HepG2 (cell line): ENCODE results near the gene SNCAIP. TPM values are rescaled to one million over a fixed set of nuclear protein-coding genes. Genes with fewer than 3 reads are reported as not detected.

ENCODE experiments used
- ATAC-seq: fragments of 200-7000 bp; cut with Tn5 transposase; 3 replicates; pipeline ENCODE4 v1.9.1; 2020; ENCODE audit warnings: mild to moderate bottlenecking, moderate library complexity
- BruUV-seq: library from RNA; stranded (reverse); fragments of 400-500 nt; replicated peaks from 2 replicates; lab custom pipeline; 2021; lab: Mats Ljungman, UMichigan
- CTCF ChIA-PET: fragments of 300-600 bp; formaldehyde crosslinking; extraction: SDS; loops from one replicate; lab custom pipeline; 2021; ENCODE audit warnings: low total read pairs, inconsistent platforms, low intra/inter-chr PET ratio; lab: Yijun Ruan, JAX
- POLR2A ChIA-PET: fragments of 350-600 bp; sonication (Branson Sonifier 250); formaldehyde crosslinking; loops from one replicate; lab custom pipeline; 2020; ENCODE audit warnings: antibody characterized with exemption, inconsistent platforms; lab: Yijun Ruan, JAX
- DNase-seq: peaks from one replicate; pipeline ENCODE4 v3.0.0-alpha.2; 2015; ENCODE audit warnings: low spot score
- FAIRE-seq: peaks from 3 replicates; lab custom pipeline; 2011; peaks lifted over from hg19 to GRCh38; lab: Jason Lieb, UNC
- H2AFZ ChIP-seq: one replicate; pipeline ENCODE4 v1.6.1; 2011; ENCODE audit warnings: low read length, inconsistent platforms
- H3K27ac ChIP-seq: fragments of 300-600 bp; 3 replicates; pipeline ENCODE4 v1.8.0; 2011; ENCODE audit warnings: mixed run types, mild to moderate bottlenecking, mixed read lengths, low read length, inconsistent platforms; ENCODE audit not compliant: insufficient read depth; ENCODE audit errors: extremely low read length
- H3K27me3 ChIP-seq, 2 experiments: fragments of 200-600 bp in 1 of 2; 2 replicates in 1 of 2; 3 replicates in 1 of 2; pipeline versions ENCODE4 v1.6.0 to v1.8.0; 2011; ENCODE audit warnings: low read length in 2 of 2, mild to moderate bottlenecking in 2 of 2, moderate library complexity in 2 of 2, inconsistent platforms in 1 of 2; ENCODE audit not compliant: insufficient read depth in 2 of 2, control insufficient read depth in 1 of 2
- H3K36me3 ChIP-seq, 2 experiments: fragments of 200-600 bp in 1 of 2; replicated peaks in 1 of 2; 2 replicates in 1 of 2; 3 replicates in 1 of 2; pipeline versions ENCODE4 v1.5.1 to v1.8.0; 2011; ENCODE audit warnings: low read length in 2 of 2, inconsistent platforms in 1 of 2; ENCODE audit not compliant: insufficient read depth in 2 of 2, control insufficient read depth in 1 of 2
- H3K4me1 ChIP-seq: 2 replicates; pipeline ENCODE4 v1.5.1; 2012; ENCODE audit warnings: low read length, inconsistent platforms; ENCODE audit not compliant: insufficient read depth
- H3K4me2 ChIP-seq: 2 replicates; pipeline ENCODE4 v1.6.0; 2011; ENCODE audit warnings: low read depth, low read length, inconsistent platforms
- H3K4me3 ChIP-seq, 3 experiments: fragments of 200-600 bp in 1 of 3; sonication (generic), shearing (Covaris generic) in 1 of 3; replicated peaks in 1 of 3; 2 replicates each; pipeline ENCODE4 v1.5.1; 2011 to 2016; ENCODE audit warnings: low read length in 3 of 3, inconsistent platforms in 2 of 3, low read depth in 2 of 3, mild to moderate bottlenecking in 2 of 3, control low read depth in 1 of 3, mixed read lengths in 1 of 3; ENCODE audit not compliant: insufficient read depth in 1 of 3
- H3K79me2 ChIP-seq: one replicate; pipeline ENCODE4 v1.6.1; 2011; ENCODE audit warnings: low read length, inconsistent platforms; ENCODE audit not compliant: insufficient read depth
- H3K9ac ChIP-seq: 2 replicates; pipeline ENCODE4 v1.6.0; 2011; ENCODE audit warnings: mild to moderate bottlenecking, low read depth, low read length, inconsistent platforms; ENCODE audit not compliant: insufficient read depth
- H3K9me3 ChIP-seq: 2 replicates; pipeline ENCODE4 v1.5.1; 2012; ENCODE audit warnings: mild to moderate bottlenecking, low read length
- H4K20me1 ChIP-seq: 2 replicates; pipeline ENCODE4 v1.6.0; 2011; ENCODE audit warnings: inconsistent platforms, mild to moderate bottlenecking, low read length, moderate library complexity; ENCODE audit not compliant: insufficient read depth
- ARHGAP35 ChIP-seq: sonication (generic); formaldehyde crosslinking; IDR thresholded peaks from 2 replicates; pipeline ENCODE4 v1.9.0; 2022; ENCODE audit warnings: mild to moderate bottlenecking, inconsistent platforms, moderate library complexity, missing genetic modification reagents, borderline replicate concordance
- POLR2G ChIP-seq: fragments of 200-400 bp; formaldehyde crosslinking; IDR thresholded peaks from 2 replicates; pipeline ENCODE4 v1.6.1; 2018; ENCODE audit warnings: mild to moderate bottlenecking, low read depth, low read length, moderate library complexity
- PRDM4 ChIP-seq: sonication (generic); formaldehyde crosslinking; IDR thresholded peaks from 2 replicates; pipeline ENCODE4 v1.9.0; 2021; ENCODE audit warnings: missing genetic modification reagents, borderline replicate concordance
- PRMT3 ChIP-seq: sonication (generic); formaldehyde crosslinking; IDR thresholded peaks from 2 replicates; pipeline ENCODE4 v1.8.1; 2022; ENCODE audit warnings: low read depth, mild to moderate bottlenecking, moderate library complexity, missing genetic modification reagents, borderline replicate concordance
- THYN1 ChIP-seq: sonication (generic); formaldehyde crosslinking; IDR thresholded peaks from 2 replicates; pipeline ENCODE4 v1.8.1; 2023; ENCODE audit warnings: low read depth, mild to moderate bottlenecking, moderate library complexity, missing genetic modification reagents, borderline replicate concordance
- ZBTB38 ChIP-seq: sonication (generic); formaldehyde crosslinking; IDR thresholded peaks from 2 replicates; pipeline ENCODE4 v1.5.1; 2020; ENCODE audit warnings: mild to moderate bottlenecking, missing genetic modification reagents
- ZFYVE20 ChIP-seq: sonication (generic); formaldehyde crosslinking; IDR thresholded peaks from 2 replicates; pipeline ENCODE4 v1.8.0; 2023; ENCODE audit warnings: low read depth, mild to moderate bottlenecking, moderate library complexity, missing genetic modification reagents, borderline replicate concordance
- ZNF816 ChIP-seq: sonication (generic); formaldehyde crosslinking; IDR thresholded peaks from 2 replicates; pipeline ENCODE4 v1.8.0; 2022; ENCODE audit warnings: missing genetic modification reagents, mild to moderate bottlenecking, borderline replicate concordance
- ZZZ3 ChIP-seq: sonication (generic); formaldehyde crosslinking; IDR thresholded peaks from 2 replicates; pipeline ENCODE4 v1.4.0; 2020; ENCODE audit warnings: missing genetic modification reagents, mild to moderate bottlenecking, borderline replicate concordance
- WGBS: methylation state at CpG from one replicate; pipeline ENCODE4 v1.1.6; 2017; ENCODE audit warnings: low lambda C conversion rate; 5-methylcytosine and 5-hydroxymethylcytosine counted together
- in situ Hi-C: cut with HindIII; loops from 2 replicates; pipeline ENCODE4 v1.10.0; 2017; ENCODE audit warnings: low pct_unique_long_range_greater_than_20kb; ENCODE audit not compliant: extremely low pct_ligation_motif_present
- intact Hi-C: fragments of 100-400 bp; cut with micrococcal nuclease; formaldehyde crosslinking; loops from one replicate; pipeline ENCODE4 v1.10.0; 2022; ENCODE audit not compliant: unreplicated experiment
- polyA plus RNA-seq, 8 experiments: library from polyadenylated mRNA; depleted of rRNA in 3 of 8; stranded (reverse) in 7 of 8; unstranded in 1 of 8; fragments of >200 nt; fragmentation: Illumina TruSeq in 4 of 8; extraction: Trizol in 4 of 8; gene quantifications; 2 replicates each; pipeline versions ENCODE4 v1.2.1 to v1.2.3, GENCODE V29; 2011 to 2016; ENCODE audit warnings: low read depth in 4 of 8, missing spikeins in 1 of 8, mixed read lengths in 1 of 8; ENCODE audit not compliant: insufficient read depth in 1 of 8
- total RNA-seq, 5 experiments: library from RNA; depleted of rRNA; stranded (reverse); fragments of >200 nt; fragmentation: Illumina TruSeq; extraction: Trizol; gene quantifications; 2 replicates each; pipeline ENCODE4 v1.2.3, GENCODE V29; 2016; ENCODE audit warnings: low read depth in 1 of 5

Gene SNCAIP
- total and polyA plus RNA-seq, 2 of the 13 experiments (the other 11 are each of a cell fraction or from before 2014, with no cell fraction given) = not detected

DNA sequence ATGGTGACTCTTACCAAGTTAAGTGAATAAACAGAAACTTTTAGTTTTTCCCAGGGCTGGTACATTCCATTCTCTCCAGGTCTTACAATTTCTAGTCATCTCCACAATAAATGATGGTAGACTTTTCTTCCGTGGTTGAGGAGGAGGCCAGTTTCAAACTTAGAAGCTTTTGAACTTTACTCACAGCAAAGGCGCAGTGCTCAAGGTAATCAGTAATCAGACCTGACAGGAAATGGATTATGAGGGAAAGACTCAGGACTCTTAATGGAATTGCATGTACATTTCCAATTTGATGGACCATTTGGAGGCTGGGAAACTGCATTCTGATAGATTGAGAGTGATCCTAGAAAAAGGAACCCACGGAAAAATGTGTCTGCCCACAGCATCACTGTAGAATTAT is 93.7 kb downstream of the SNCAIP start:
- FAIRE-seq = no peak

DNA sequence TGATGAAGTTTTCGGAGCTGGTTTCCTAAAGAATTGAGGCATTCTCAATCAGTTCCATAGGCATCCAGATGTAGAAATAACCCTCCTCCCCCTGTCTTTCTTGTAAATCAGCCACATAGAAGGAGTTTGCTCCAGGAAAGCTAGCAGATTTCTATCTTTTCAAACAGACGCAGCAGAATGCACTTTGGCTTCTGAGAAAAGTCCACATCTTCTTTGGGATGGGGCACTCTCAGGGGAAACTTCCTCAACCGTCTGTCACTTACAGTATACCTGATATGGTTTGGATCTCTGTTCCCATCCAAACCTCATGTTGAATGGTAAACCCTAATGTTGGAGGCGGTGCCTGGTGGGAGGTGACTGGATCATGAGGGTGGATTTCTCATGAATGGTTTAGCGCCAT is 94.1 kb downstream of the SNCAIP start:
- BruUV-seq = no TSS peak
- Histone ChIP-seq H3K4me2 (no peak overlapping the region), H3K36me3 (no peaks in the 10 kb centered on the region), H2AFZ (no peak overlapping the region), H3K79me2 (no peaks in the 10 kb centered on the region), H3K4me3 (no peak overlapping the region), H4K20me1 (no peaks in the 10 kb centered on the region), H3K9me3 (no peaks in the 10 kb centered on the region), H3K27me3 (no peaks in the 10 kb centered on the region; a peak in 2 of 5 replicates), H3K9ac (no peak overlapping the region), H3K4me1 (no peaks in the 10 kb centered on the region), H3K27ac (no peak overlapping the region)
- intact Hi-C loops = no loop called here
- WGBS = 56% methylated on average over 5 of the region's 5 CpGs
- ATAC-seq (no peak), FAIRE-seq (no peak), DNase-seq (no peak)
- ChIA-PET POLR2A (no interaction called here), CTCF (no interaction called here)
- no peak for TF ChIP-seq PRMT3
- no peak for TF ChIP-seq ZFYVE20
- no peak for TF ChIP-seq POLR2G
- TF ChIP-seq THYN1 (CRISPR knock-in tag) = no peak
- no peak for TF ChIP-seq ZNF816
- no peak for TF ChIP-seq ARHGAP35 (CRISPR knock-in tag)
- in situ Hi-C loops = no loop called here

More for the DNA sequence above, 93.7 kb downstream of the SNCAIP start:
- no TSS peak for BruUV-seq
- ChIA-PET POLR2A (no interaction called here), CTCF (no interaction called here)
- Histone ChIP-seq H3K27me3 (no peaks in the 10 kb centered on the region; a peak in 2 of 5 replicates), H3K9ac (no peak overlapping the region), H3K9me3 (no peaks in the 10 kb centered on the region), H3K4me1 (no peaks in the 10 kb centered on the region), H3K36me3 (no peaks in the 10 kb centered on the region), H3K4me3 (no peak overlapping the region), H3K27ac (no peak overlapping the region), H2AFZ (no peak overlapping the region), H3K4me2 (no peak overlapping the region), H3K79me2 (no peaks in the 10 kb centered on the region), H4K20me1 (no peaks in the 10 kb centered on the region)
- TF ChIP-seq ZBTB38 (CRISPR knock-in tag) (no peak), PRDM4 (no peak), ZZZ3 (no peak)
- intact Hi-C loops (no loop called here), in situ Hi-C loops (no loop called here)
- DNase-seq = no peak
- no peak for ATAC-seq
- 23% methylated on average over 3 of the region's 3 CpGs for WGBS
